Activated naive CD8-positive, alpha-beta T cell treated with anti-CD3 and anti-CD28 coated beads, Interleukin-2, amount 50 U/mL, for 24 hours (primary cell): ENCODE data around the gene TMEM223.

Experiments
- ATAC-seq: fragments of 150-1000 bp; cut with Tn5 transposase; one replicate; pipeline ENCODE4 v1.10.0; 2021
- DNase-seq: peaks from one replicate; pipeline ENCODE4 v3.0.0; 2021
- H3K27ac Mint-ChIP-seq: one replicate; pipeline ENCODE4 v1.8.0; 2021; ENCODE audit warnings: mild to moderate bottlenecking, mixed read lengths
- H3K27me3 Mint-ChIP-seq: one replicate; pipeline ENCODE4 v1.8.0; 2021; ENCODE audit warnings: mixed read lengths
- H3K36me3 Mint-ChIP-seq: one replicate; pipeline ENCODE4 v1.8.0; 2021; ENCODE audit warnings: low read depth, mixed read lengths
- H3K4me1 Mint-ChIP-seq: one replicate; pipeline ENCODE4 v1.8.0; 2021; ENCODE audit warnings: mixed read lengths
- H3K4me3 Mint-ChIP-seq: one replicate; pipeline ENCODE4 v1.8.0; 2021; ENCODE audit warnings: mild to moderate bottlenecking, moderate library complexity, mixed read lengths
- H3K9me3 Mint-ChIP-seq: one replicate; pipeline ENCODE4 v1.8.0; 2021; ENCODE audit warnings: mixed read lengths

The TMEM223 gene

GRCh38 chr11:62810748-62811147, 18.9 kb upstream of the TMEM223 start:
- H3K27ac Mint-ChIP-seq, result no peak overlapping the region
- no peak overlapping the region for H3K4me3 Mint-ChIP-seq
- no peaks in the 10 kb centered on the region for H3K27me3 Mint-ChIP-seq
- no peak for ATAC-seq
- H3K36me3 Mint-ChIP-seq, result no peaks in the 10 kb centered on the region
- H3K9me3 Mint-ChIP-seq, result no peaks in the 10 kb centered on the region
- DNase-seq, result no peak
- H3K4me1 Mint-ChIP-seq, result peaks cover 10% of the 10 kb centered on the region

- ATAC-seq, result no peak
- Mint-ChIP-seq H3K27me3 (no peaks in the 10 kb centered on the region), H3K9me3 (no peaks in the 10 kb centered on the region), H3K4me1 (peaks cover 39% of the 10 kb centered on the region), H3K36me3 (peaks cover 27% of the 10 kb centered on the region), H3K4me3 (peak overlapping the region; percentile 93), H3K27ac (peak overlapping the region; percentile 94)
- DNase-seq, result no peak
Measured at GRCh38 chr11:62806611-62807121, 14.9 kb upstream of the TMEM223 start.

DNA sequence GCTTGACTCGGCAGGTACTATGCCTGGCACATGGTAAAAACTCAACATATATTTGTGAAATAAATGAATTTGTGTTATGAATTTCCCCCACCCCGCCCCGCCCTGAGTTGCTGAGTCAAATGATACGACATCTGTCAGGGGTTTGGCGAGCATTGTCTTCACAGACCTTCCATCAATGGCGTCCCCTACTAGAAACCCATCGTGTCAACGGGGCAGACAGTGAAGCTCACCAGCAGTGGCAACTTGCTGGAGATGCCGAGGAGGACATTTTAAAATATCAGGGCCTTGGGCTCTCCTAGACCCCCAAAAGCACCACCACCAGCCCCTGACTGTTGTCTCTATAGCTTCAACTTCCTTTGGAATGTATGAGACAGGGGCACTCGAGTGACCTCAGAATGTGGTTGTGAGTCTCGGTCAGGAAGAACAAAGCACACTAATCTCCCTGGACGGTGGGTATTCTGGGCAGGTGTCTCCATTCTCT, 14.2 kb upstream of the TMEM223 start:
- peak overlapping the region; percentile 93 for H3K4me3 Mint-ChIP-seq
- peaks cover 44% of the 10 kb centered on the region for H3K4me1 Mint-ChIP-seq
- H3K36me3 Mint-ChIP-seq, result peaks cover 34% of the 10 kb centered on the region
- DNase-seq, result peak; percentile 30
- ATAC-seq, result peak; percentile 50
- no peaks in the 10 kb centered on the region for H3K9me3 Mint-ChIP-seq
- H3K27me3 Mint-ChIP-seq, result no peaks in the 10 kb centered on the region
- peak overlapping the region; percentile 94 for H3K27ac Mint-ChIP-seq

- ATAC-seq, result peak; percentile 72
Measured at GRCh38 chr11:62805076-62805892, 13.5 kb upstream of the TMEM223 start, which contains the start of gene NXF1. Gene NXF1, minus strand, starts transcription at chr11:62805440. Its CDS starts 84 bp downstream, at chr11:62805356.

GRCh38 chr11:62804310-62805075, 12.7 kb upstream of the TMEM223 start:
- peaks cover 44% of the 10 kb centered on the region for H3K4me1 Mint-ChIP-seq
- H3K9me3 Mint-ChIP-seq, result no peaks in the 10 kb centered on the region
- peak overlapping the region; percentile 93 for H3K4me3 Mint-ChIP-seq
- ATAC-seq (peak; percentile 48), DNase-seq (no peak)
- H3K27me3 Mint-ChIP-seq, result no peaks in the 10 kb centered on the region
- H3K27ac Mint-ChIP-seq, result peak overlapping the region; percentile 94
- peaks cover 42% of the 10 kb centered on the region for H3K36me3 Mint-ChIP-seq

More at GRCh38 chr11:62805076-62805892, 13.5 kb upstream of the TMEM223 start, which contains the start of gene NXF1:
- peak within 1 kb of the TSS; percentile 94 for H3K27ac Mint-ChIP-seq
- H3K9me3 Mint-ChIP-seq, result no peaks in the 10 kb centered on the region
- peaks cover 37% of the 10 kb centered on the region for H3K36me3 Mint-ChIP-seq
- H3K4me3 Mint-ChIP-seq, result peak within 1 kb of the TSS; percentile 93
- H3K4me1 Mint-ChIP-seq, result peaks cover 44% of the 10 kb centered on the region
- DNase-seq, result peak; percentile 98
- H3K27me3 Mint-ChIP-seq, result no peaks in the 10 kb centered on the region

- no peak overlapping the region for H3K4me3 Mint-ChIP-seq
- H3K36me3 Mint-ChIP-seq, result peaks cover 68% of the 10 kb centered on the region
- no peaks in the 10 kb centered on the region for H3K27me3 Mint-ChIP-seq
- H3K27ac Mint-ChIP-seq, result peak overlapping the region; percentile 44
- no peaks in the 10 kb centered on the region for H3K9me3 Mint-ChIP-seq
- peaks cover 36% of the 10 kb centered on the region for H3K4me1 Mint-ChIP-seq
- no peak for ATAC-seq
- no peak for DNase-seq
Measured at GRCh38 chr11:62801071-62801470, 9.3 kb upstream of the TMEM223 start.

DNA sequence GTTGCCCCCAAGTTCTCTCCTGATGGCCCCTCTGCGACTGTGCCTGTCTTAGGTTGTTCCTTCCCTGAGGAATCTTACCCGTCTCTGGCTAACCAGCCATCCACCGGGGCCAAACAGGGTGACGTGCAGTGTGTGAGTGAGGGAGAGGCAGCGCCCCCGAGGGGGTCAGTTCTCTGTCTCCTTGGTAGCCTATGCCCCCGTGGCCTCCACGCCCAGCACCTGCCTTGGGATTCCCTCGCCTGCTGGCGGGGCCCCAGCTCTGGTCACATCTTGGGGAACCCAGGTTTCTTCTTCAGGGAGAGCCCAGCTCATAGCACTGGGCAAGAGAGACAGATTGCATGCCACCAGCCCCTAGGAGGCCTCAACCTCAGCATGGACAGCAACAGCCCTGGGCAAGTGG, 7.7 kb upstream of the TMEM223 start:
- Mint-ChIP-seq H3K36me3 (peaks cover 75% of the 10 kb centered on the region), H3K4me1 (peaks cover 29% of the 10 kb centered on the region), H3K4me3 (no peak overlapping the region), H3K9me3 (no peaks in the 10 kb centered on the region), H3K27me3 (no peaks in the 10 kb centered on the region), H3K27ac (no peak overlapping the region)
- ATAC-seq (no peak), DNase-seq (no peak)

DNA sequence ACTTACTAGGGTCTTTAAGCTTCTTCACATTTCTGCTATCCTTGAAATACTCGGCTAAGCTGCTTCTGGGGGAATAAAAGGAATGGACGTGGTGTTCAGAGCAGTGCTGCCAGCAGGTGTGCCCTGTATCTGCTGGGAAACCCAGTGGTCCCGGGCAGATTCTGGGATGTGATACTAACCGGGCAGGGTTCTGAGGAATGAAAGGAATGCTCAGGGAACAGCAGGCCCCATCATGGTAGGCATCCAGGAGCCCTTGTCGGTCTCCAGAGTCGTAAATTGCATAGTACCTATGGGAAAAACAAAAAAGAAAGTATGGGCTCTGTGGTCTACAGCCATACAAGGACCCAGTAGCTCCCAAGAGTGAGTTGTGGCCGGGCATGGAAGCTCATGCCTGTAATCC, 4.5 kb upstream of the TMEM223 start:
- Mint-ChIP-seq H3K27ac (no peak overlapping the region), H3K4me3 (no peak overlapping the region), H3K9me3 (no peaks in the 10 kb centered on the region), H3K36me3 (peaks cover 66% of the 10 kb centered on the region), H3K27me3 (no peaks in the 10 kb centered on the region), H3K4me1 (peaks cover 11% of the 10 kb centered on the region)
- DNase-seq, result no peak
- no peak for ATAC-seq

GRCh38 chr11:62794201-62794775, 2.5 kb upstream of the TMEM223 start:
- H3K36me3 Mint-ChIP-seq, result peaks cover 71% of the 10 kb centered on the region
- H3K27ac Mint-ChIP-seq, result peak overlapping the region; percentile 33
- H3K4me3 Mint-ChIP-seq, result no peak overlapping the region
- no peak for DNase-seq
- H3K27me3 Mint-ChIP-seq, result no peaks in the 10 kb centered on the region
- H3K4me1 Mint-ChIP-seq, result peaks cover 26% of the 10 kb centered on the region
- no peaks in the 10 kb centered on the region for H3K9me3 Mint-ChIP-seq
- no peak for ATAC-seq

- DNase-seq (no peak), ATAC-seq (no peak)
- Mint-ChIP-seq H3K27ac (peak overlapping the region; percentile 89), H3K36me3 (peaks cover 58% of the 10 kb centered on the region), H3K27me3 (no peaks in the 10 kb centered on the region), H3K9me3 (no peaks in the 10 kb centered on the region), H3K4me1 (peaks cover 44% of the 10 kb centered on the region), H3K4me3 (peak overlapping the region; percentile 92)
Measured at GRCh38 chr11:62792202-62792575, 383 bp upstream of the TMEM223 start.

DNA sequence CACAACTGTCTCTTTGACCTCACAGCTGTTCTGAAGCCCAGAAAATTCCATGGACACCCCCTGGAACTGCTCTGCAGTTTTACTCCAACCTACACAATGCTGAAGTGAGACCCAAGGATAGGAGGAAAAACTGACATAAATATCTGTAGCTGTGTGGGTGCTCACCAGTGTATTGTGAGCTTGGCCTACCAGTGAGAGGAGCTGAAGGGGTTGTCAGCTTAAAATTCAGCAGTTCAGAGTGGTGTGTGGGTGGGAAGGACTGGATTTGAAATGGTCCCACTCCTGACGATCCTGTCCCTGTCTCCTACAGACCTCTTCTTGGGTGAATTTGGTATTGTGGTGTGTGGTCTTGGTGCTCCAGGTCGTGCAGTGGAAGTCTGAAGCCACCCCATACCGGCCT, 2.2 kb downstream of the TMEM223 start:
- Mint-ChIP-seq H3K27me3 (no peaks in the 10 kb centered on the region), H3K4me3 (peak overlapping the region; percentile 92), H3K9me3 (no peaks in the 10 kb centered on the region), H3K4me1 (peaks cover 53% of the 10 kb centered on the region), H3K27ac (peak overlapping the region; percentile 89), H3K36me3 (peaks cover 38% of the 10 kb centered on the region)
- DNase-seq (no peak), ATAC-seq (no peak)

DNA sequence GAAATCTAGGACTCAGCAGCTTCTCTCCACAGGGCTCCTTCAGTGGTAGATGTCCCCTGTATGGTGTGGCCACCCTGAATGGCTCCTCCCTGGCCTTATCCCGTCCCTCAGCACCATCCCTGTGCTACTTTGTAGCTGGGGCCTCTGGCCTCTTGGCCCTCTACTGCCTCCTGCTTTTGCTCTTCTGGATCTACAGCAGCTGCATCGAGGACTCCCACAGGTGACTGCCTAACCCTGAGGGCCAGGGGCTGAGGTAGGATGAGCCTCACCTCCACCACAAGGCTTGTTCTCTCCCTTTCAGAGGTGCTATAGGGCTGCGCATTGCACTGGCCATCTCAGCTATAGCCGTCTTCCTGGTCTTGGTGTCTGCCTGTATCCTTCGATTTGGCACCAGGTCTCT, 2.8 kb downstream of the TMEM223 start:
- peak overlapping the region; percentile 89 for H3K27ac Mint-ChIP-seq
- no peak for ATAC-seq
- H3K4me1 Mint-ChIP-seq, result peaks cover 53% of the 10 kb centered on the region
- H3K9me3 Mint-ChIP-seq, result no peaks in the 10 kb centered on the region
- no peaks in the 10 kb centered on the region for H3K27me3 Mint-ChIP-seq
- DNase-seq, result no peak
- H3K4me3 Mint-ChIP-seq, result peak overlapping the region; percentile 92
- H3K36me3 Mint-ChIP-seq, result peaks cover 33% of the 10 kb centered on the region

GRCh38 chr11:62787005-62787759, 4.6 kb downstream of the TMEM223 start, which contains the start of gene TMEM179B:
Gene TMEM179B, plus strand, starts transcription at chr11:62787402. Its CDS starts 30 bp downstream, at chr11:62787432.
- peaks cover 23% of the 10 kb centered on the region for H3K36me3 Mint-ChIP-seq

More at GRCh38 chr11:62787005-62787759, 4.6 kb downstream of the TMEM223 start, which contains the start of gene TMEM179B:
- peak; percentile 79 for ATAC-seq
- no peaks in the 10 kb centered on the region for H3K9me3 Mint-ChIP-seq
- no peaks in the 10 kb centered on the region for H3K27me3 Mint-ChIP-seq
- peak; percentile 99 for DNase-seq
- H3K27ac Mint-ChIP-seq, result peak within 1 kb of the TSS; percentile 84
- H3K4me1 Mint-ChIP-seq, result peaks cover 47% of the 10 kb centered on the region
- H3K4me3 Mint-ChIP-seq, result peak within 1 kb of the TSS; percentile 92
